NB4 (cell line): ENCODE data around the gene CRLF2.

Experiments
- MAX ChIP-seq: IDR thresholded peaks from 2 replicates; pipeline ENCODE4 v1.6.1; 2011; ENCODE audit warnings: low read depth, low read length
- TF ChIP-seq, protein P1 (sequence below): IDR thresholded peaks from one replicate; pipeline ENCODE4 v1.5.1; 2012; ENCODE audit warnings: low read depth, low read length

DNA sequence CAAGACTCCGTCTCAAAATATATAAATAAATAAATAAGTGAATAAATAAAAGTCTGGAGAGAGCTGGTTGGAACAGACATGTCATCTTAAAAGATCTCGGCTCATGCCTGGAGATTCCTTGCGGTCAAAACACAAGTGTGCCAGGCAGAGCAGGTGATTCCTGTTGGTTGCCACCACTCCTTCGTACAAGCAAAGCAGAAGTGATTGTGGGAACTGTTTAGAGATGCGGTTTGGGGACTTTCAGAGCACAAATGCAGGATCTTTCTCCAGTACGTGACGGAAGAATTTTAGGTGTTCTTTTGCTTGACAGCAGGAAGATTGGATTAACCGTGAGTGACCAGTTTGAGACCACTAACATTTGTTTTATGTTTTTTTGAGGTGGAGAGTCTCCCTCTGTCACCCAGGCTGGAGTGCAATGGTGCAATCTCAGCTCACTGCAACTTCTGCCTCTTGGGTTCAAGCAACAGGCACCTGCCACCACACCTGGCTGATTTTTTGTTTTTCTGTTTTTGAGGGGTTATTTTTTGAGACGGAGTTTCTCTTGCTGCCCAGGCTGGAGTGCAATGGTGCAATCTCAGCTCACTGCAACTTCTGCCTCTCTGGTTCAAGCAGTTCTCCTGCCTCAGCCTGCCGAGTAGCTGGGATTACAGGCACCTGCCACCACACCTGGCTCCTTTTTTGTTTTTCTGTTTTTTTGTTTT, 2.8 kb upstream of the CRLF2 start:
- TF ChIP-seq, protein P1, sequence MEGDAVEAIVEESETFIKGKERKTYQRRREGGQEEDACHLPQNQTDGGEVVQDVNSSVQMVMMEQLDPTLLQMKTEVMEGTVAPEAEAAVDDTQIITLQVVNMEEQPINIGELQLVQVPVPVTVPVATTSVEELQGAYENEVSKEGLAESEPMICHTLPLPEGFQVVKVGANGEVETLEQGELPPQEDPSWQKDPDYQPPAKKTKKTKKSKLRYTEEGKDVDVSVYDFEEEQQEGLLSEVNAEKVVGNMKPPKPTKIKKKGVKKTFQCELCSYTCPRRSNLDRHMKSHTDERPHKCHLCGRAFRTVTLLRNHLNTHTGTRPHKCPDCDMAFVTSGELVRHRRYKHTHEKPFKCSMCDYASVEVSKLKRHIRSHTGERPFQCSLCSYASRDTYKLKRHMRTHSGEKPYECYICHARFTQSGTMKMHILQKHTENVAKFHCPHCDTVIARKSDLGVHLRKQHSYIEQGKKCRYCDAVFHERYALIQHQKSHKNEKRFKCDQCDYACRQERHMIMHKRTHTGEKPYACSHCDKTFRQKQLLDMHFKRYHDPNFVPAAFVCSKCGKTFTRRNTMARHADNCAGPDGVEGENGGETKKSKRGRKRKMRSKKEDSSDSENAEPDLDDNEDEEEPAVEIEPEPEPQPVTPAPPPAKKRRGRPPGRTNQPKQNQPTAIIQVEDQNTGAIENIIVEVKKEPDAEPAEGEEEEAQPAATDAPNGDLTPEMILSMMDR = no peak
- TF ChIP-seq MAX = no peak
